ENCODE measurements around the gene TBC1D2B. TPM values are rescaled to one million over a fixed set of nuclear protein-coding genes. Genes with fewer than 3 reads are reported as not detected.
"Not testable (repeated sequence)": the region's sequence is repeated elsewhere in the genome, so short reads cannot be mapped to it uniquely, and the experiment has no call there.

TBC1D2B gene
- total RNA-seq, 1 experiment from 2014 or later, result 17.6 TPM

DNA sequence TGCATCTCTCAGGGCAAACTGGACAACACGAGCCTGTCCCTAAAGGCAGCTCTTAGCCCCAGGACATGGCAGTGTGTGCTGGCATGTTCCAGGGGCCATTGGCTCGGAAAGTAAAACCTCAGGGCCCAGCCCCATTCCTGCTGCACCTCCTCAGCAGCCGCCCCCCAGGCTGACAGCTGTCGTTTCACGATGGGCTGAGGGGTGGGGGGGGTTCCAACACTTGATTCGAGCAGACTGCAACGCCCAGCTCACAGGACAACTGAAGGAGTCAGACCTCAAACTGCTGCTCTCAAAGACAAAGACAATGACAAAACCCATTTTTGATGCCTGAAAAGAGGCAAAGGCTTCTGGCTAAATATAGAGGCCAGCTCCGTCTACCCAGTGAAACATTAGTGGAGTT, 81.3 kb downstream of the TBC1D2B start:
- not testable (repeated sequence) for H3K23me2 ChIP-seq (ENCODE audit: insufficient read length, low read depth, low read length, poor library complexity, severe bottlenecking); H3K56ac ChIP-seq (ENCODE audit: insufficient read length, low read depth, low read length); H3K4me1 ChIP-seq (ENCODE audit: insufficient read depth, low read length)

DNA sequence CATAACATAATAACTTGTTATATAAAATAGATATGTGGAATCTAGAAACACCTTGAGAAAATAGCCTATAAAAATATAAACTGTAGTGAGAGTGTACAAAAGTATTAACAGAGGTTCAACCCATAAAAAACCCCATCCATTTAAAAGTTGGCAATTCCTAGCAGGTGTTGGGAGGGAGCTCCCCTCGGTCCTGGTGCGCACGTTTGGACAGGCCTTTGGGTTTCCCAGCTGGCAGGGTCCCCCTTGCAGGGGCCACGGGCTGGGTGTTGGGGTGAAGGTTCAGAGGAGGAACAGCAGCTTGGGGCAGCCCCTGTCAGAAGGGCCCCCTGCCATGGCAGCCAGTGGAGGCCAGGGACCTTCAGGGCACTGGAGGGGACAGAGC, 82.0 kb downstream of the TBC1D2B start:
- not testable (repeated sequence) for H3K27ac Mint-ChIP-seq; H3K4me2 ChIP-seq (ENCODE audit: insufficient read depth, insufficient read length, low read length); H3K14ac ChIP-seq (ENCODE audit: insufficient read depth, low read length); H2BK12ac ChIP-seq (ENCODE audit: insufficient read length, low read depth, low read length); H2BK15ac ChIP-seq (ENCODE audit: low read depth, low read length); H3K23ac ChIP-seq (ENCODE audit: insufficient read length, low read depth, low read length); H2AK5ac ChIP-seq (ENCODE audit: insufficient read length, low read length); H3K79me1 ChIP-seq (ENCODE audit: insufficient read depth, low read depth, low read length, poor library complexity, severe bottlenecking); H3K9ac ChIP-seq (ENCODE audit: extremely low read depth, insufficient read length, low read length); H4K5ac ChIP-seq (ENCODE audit: insufficient read length, low read depth, low read length); H4K20me1 ChIP-seq (ENCODE audit: control insufficient read depth, insufficient read depth, insufficient read length); H3K9me3 ChIP-seq (ENCODE audit: control insufficient read depth, low read depth, low read length); H3K56ac ChIP-seq (ENCODE audit: insufficient read length, low read depth, low read length); H3K23me2 ChIP-seq (ENCODE audit: insufficient read length, low read depth, low read length, poor library complexity, severe bottlenecking); H3K79me2 ChIP-seq (ENCODE audit: insufficient read depth, low read length); H4K91ac ChIP-seq (ENCODE audit: insufficient read length, low read depth, low read length); H2BK20ac ChIP-seq (ENCODE audit: low read depth, low read length, poor library complexity, severe bottlenecking); H2BK5ac ChIP-seq (ENCODE audit: insufficient read length, low read length); H4K8ac ChIP-seq (replicated peaks; ENCODE audit: insufficient read length, low read depth, low read length); H3T11ph ChIP-seq (ENCODE audit: low read length); H3K27me3 ChIP-seq (ENCODE audit: insufficient read depth, low read length); DNase-seq; H3K27ac ChIP-seq (ENCODE audit: insufficient read length, low read depth, low read length); H3K9me3 Mint-ChIP-seq; H3K4ac ChIP-seq (ENCODE audit: low read depth, low read length); H3K18ac ChIP-seq (ENCODE audit: insufficient read length, low read depth, low read length); H3K27me3 Mint-ChIP-seq (ENCODE audit: low read depth); H3K4me3 Mint-ChIP-seq; H2BK120ac ChIP-seq (ENCODE audit: low read depth, low read length, poor library complexity, severe bottlenecking); H2AFZ ChIP-seq (ENCODE audit: low read length); H3K4me1 ChIP-seq (ENCODE audit: insufficient read depth, low read length)
- Mint-ChIP-seq H3K36me3 (ENCODE audit: insufficient read depth in 1 of 3, low read depth in 3 of 3) (peaks cover 0 to 11% (median 7%) of the 10 kb centered on the region in 3 experiments; a peak in 4 of 7 replicates), H3K4me1 (peaks cover 9 to 15% of the 10 kb centered on the region in 2 experiments)
- no CpG with 5 or more reads among the region's 4 CpGs for WGBS (ENCODE audit: extremely low coverage, insufficient read length, low lambda C conversion rate)

More for the DNA sequence above, 81.3 kb downstream of the TBC1D2B start:
- H3K27me3 ChIP-seq (ENCODE audit: insufficient read depth, low read length); H3K4me2 ChIP-seq (ENCODE audit: insufficient read depth, insufficient read length, low read length); H3K9me3 Mint-ChIP-seq; H3K27ac Mint-ChIP-seq; H2BK120ac ChIP-seq (ENCODE audit: low read depth, low read length, poor library complexity, severe bottlenecking); H3K4me1 Mint-ChIP-seq; H3K18ac ChIP-seq (ENCODE audit: insufficient read length, low read depth, low read length); H2AFZ ChIP-seq (ENCODE audit: low read length); H3K27ac ChIP-seq (ENCODE audit: insufficient read length, low read depth, low read length); H3K23ac ChIP-seq (ENCODE audit: insufficient read length, low read depth, low read length); H3K9ac ChIP-seq (ENCODE audit: extremely low read depth, insufficient read length, low read length); H2AK5ac ChIP-seq (ENCODE audit: insufficient read length, low read length); H3K9me3 ChIP-seq (ENCODE audit: control insufficient read depth, low read depth, low read length); H4K91ac ChIP-seq (ENCODE audit: insufficient read length, low read depth, low read length); H3K4ac ChIP-seq (ENCODE audit: low read depth, low read length); H4K8ac ChIP-seq (replicated peaks; ENCODE audit: insufficient read length, low read depth, low read length); H2BK20ac ChIP-seq (ENCODE audit: low read depth, low read length, poor library complexity, severe bottlenecking); H3K79me2 ChIP-seq (ENCODE audit: insufficient read depth, low read length); H3K4me3 Mint-ChIP-seq; H2BK12ac ChIP-seq (ENCODE audit: insufficient read length, low read depth, low read length); H3K27me3 Mint-ChIP-seq (ENCODE audit: low read depth); H2BK5ac ChIP-seq (ENCODE audit: insufficient read length, low read length); DNase-seq; H4K20me1 ChIP-seq (ENCODE audit: control insufficient read depth, insufficient read depth, insufficient read length); H4K5ac ChIP-seq (ENCODE audit: insufficient read length, low read depth, low read length); H3T11ph ChIP-seq (ENCODE audit: low read length); H3K14ac ChIP-seq (ENCODE audit: insufficient read depth, low read length); H3K79me1 ChIP-seq (ENCODE audit: insufficient read depth, low read depth, low read length, poor library complexity, severe bottlenecking); H2BK15ac ChIP-seq (ENCODE audit: low read depth, low read length): not testable (repeated sequence)
- peaks cover 0 to 11% (median 7%) of the 10 kb centered on the region in 3 experiments; a peak in 5 of 7 replicates for H3K36me3 Mint-ChIP-seq (ENCODE audit: insufficient read depth in 1 of 3, low read depth in 3 of 3)
- WGBS (ENCODE audit: extremely low coverage, insufficient read length, low lambda C conversion rate), result no CpG with 5 or more reads among the region's 8 CpGs

All from H9 (cell line).